ENCODE data around the gene PAX2. TPM values are rescaled to one million over a fixed set of nuclear protein-coding genes. Genes with fewer than 3 reads are reported as not detected.
"Not testable (repeated sequence)": the region's sequence is repeated elsewhere in the genome, so short reads cannot be mapped to it uniquely, and the experiment has no call there.

PAX2 gene
- polyA plus RNA-seq (2012; ENCODE audit: low read depth, missing spikeins), result not detected

DNA sequence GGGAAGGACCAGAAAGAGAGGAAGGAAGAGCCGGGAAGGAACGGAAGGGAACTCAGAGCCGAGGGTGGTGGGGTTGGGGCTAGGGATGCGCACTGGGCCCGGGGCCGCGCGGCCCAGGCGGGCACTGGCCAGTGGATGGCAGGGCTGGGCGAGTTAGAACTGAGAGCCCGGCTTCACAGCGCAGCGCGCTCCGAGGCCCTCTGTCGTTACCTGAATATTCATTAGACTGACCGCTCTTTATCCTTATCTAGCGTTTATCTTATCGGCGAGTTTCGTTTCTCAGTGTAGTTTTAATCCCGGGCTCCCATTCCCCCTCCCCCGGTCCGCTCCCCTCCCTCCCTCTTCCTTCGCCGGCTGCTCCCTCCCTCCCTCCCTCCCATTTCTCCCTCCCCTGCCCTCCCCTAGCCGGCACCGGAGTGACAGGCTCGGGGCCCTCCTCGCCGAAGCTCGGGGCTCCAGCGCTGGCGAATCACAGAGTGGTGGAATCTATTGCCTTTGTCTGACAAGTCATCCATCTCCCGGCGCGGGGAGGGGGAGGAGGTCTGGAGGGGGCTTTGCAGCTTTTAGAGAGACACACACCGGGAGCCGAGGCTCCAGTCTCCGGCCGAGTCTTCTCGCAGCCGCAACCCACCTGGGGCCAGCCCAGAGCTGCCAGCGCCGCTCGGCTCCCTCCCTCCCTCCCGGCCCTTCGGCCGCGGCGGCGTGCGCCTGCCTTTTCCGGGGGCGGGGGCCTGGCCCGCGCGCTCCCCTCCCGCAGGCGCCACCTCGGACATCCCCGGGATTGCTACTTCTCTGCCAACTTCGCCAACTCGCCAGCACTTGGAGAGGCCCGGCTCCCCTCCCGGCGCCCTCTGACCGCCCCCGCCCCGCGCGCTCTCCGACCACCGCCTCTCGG, at the start of gene PAX2:
PAX2 (plus strand) TSS at position 596 of the 895 bp plus-strand sequence. CDS start 679 bp downstream, outside the sequence.
- DNase-seq (ENCODE audit: insufficient read length, low spot score) (no peak), FAIRE-seq (no peak)
- TF ChIP-seq POLR2A (IDR thresholded peaks at IDR 0.05; ENCODE audit: low read depth, low read length) (no peak), SPI1 (IDR thresholded peaks at IDR 0.05; ENCODE audit: low read depth, low read length) (no peak)

GRCh38 chr10:100696477-100696901, 48.9 kb upstream of the PAX2 start:
- DNase-seq (ENCODE audit: insufficient read length, low spot score) (no peak), FAIRE-seq (no peak)
- TF ChIP-seq SPI1 (IDR thresholded peaks at IDR 0.05; ENCODE audit: low read depth, low read length) (no peak), POU2F2 (IDR thresholded peaks at IDR 0.05; ENCODE audit: low read depth, low read length) (no peak), POLR2A (IDR thresholded peaks at IDR 0.05; ENCODE audit: low read depth, low read length) (no peak), POLR2AphosphoS5 (IDR thresholded peaks at IDR 0.05; ENCODE audit: low read depth, low read length) (no peak), TAF1 (IDR thresholded peaks at IDR 0.05; ENCODE audit: low read depth, low read length) (no peak)

DNA sequence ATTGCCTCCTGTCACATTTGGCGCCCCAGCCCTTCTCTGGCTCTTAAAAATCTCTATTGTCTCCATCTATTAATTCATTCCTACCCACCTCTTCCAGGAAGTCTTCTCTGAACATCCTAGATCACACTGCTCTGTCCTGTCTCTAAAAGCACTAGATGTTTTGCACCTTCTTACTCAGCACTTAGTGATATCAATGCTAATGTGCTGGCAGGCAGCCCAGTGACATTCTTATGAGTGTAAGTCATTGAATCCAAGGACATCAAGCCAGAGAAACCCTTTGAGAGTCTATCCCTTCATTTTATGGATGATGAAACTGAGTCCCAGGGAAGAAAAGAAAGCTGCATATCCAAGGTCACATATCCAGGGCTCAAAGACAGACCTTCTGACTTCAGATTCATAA, 48.3 kb upstream of the PAX2 start:
- no peak for TF ChIP-seq POU2F2 (IDR thresholded peaks at IDR 0.05; ENCODE audit: low read depth, low read length)
- TF ChIP-seq POLR2A (IDR thresholded peaks at IDR 0.05; ENCODE audit: low read depth, low read length), result no peak
- no peak for TF ChIP-seq POLR2AphosphoS5 (IDR thresholded peaks at IDR 0.05; ENCODE audit: low read depth, low read length)
- no peak for TF ChIP-seq PAX5 (IDR thresholded peaks at IDR 0.05; ENCODE audit: insufficient read depth, low read length, severe bottlenecking)
- TF ChIP-seq SPI1 (IDR thresholded peaks at IDR 0.05; ENCODE audit: low read depth, low read length), result no peak
- TF ChIP-seq TAF1 (IDR thresholded peaks at IDR 0.05; ENCODE audit: low read depth, low read length), result no peak
- FAIRE-seq (no peak), DNase-seq (ENCODE audit: insufficient read length, low spot score) (no peak)

DNA sequence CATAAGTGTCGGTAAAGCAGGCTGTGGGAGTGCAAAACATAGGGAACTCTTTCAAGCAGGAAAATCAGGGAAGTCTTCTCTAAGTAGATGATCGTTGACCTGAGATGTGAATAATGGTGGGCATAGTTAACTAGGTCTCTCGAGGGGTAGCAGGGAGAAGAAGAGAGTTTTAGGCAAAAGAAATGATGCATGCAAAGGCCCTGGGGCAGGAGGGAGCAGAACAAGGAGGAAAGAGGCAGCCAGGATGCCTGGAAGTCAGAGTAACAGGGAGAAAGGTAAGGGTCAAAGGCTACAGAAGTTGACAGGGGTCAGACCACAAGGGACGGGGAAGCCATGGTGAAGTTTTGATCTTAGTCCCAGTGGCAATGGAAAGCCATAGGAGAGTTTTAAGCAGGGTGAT, 47.8 kb upstream of the PAX2 start:
- FAIRE-seq (no peak), DNase-seq (ENCODE audit: insufficient read length, low spot score) (no peak)
- TF ChIP-seq POLR2A (IDR thresholded peaks at IDR 0.05; ENCODE audit: low read depth, low read length) (no peak), TAF1 (IDR thresholded peaks at IDR 0.05; ENCODE audit: low read depth, low read length) (no peak), SPI1 (IDR thresholded peaks at IDR 0.05; ENCODE audit: low read depth, low read length) (no peak), POLR2AphosphoS5 (IDR thresholded peaks at IDR 0.05; ENCODE audit: low read depth, low read length) (no peak), PAX5 (IDR thresholded peaks at IDR 0.05; ENCODE audit: insufficient read depth, low read length, severe bottlenecking) (no peak), POU2F2 (IDR thresholded peaks at IDR 0.05; ENCODE audit: low read depth, low read length) (no peak)

DNA sequence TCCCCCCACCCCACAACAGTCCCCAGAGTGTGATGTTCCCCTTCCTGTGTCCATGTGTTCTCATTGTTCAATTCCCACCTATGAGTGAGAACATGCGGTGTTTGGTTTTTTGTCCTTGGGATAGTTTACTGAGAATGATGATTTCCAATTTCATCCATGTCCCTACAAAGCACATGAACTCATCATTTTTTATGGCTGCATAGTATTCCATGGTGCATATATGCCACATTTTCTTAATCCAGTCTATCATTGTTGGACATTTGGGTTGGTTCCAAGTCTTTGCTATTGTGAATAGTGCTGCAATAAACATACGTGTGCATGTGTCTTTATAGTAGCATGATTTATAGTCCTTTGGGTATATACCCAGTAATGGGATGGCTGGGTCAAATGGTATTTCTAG, 43.7 kb upstream of the PAX2 start:
- not testable (repeated sequence) for DNase-seq (ENCODE audit: insufficient read length, low spot score); FAIRE-seq

DNA sequence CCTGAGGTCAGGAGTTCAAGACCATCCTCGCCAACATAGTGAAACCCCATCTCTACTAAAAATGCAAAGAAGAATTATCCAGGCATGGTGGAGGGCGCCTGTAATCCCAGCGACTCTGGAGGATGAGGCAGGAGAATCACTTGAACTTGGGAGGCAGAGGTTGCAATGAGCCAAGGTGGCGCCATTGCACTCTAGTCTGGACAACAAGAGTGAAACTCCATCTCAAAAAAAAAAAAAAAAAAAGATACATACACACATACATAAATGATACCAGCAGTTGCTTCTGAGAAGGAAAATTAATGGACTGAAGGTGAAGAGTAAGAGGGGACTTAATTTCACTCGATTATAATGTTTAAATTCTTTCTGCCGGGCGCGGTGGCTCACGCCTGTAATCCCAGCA, 40.2 kb upstream of the PAX2 start:
- DNase-seq (ENCODE audit: insufficient read length, low spot score) (no peak), FAIRE-seq (no peak)
- no peak for TF ChIP-seq SPI1 (IDR thresholded peaks at IDR 0.05; ENCODE audit: low read depth, low read length)
- no peak for TF ChIP-seq TAF1 (IDR thresholded peaks at IDR 0.05; ENCODE audit: low read depth, low read length)
- TF ChIP-seq POU2F2 (IDR thresholded peaks at IDR 0.05; ENCODE audit: low read depth, low read length), result no peak
- TF ChIP-seq POLR2A (IDR thresholded peaks at IDR 0.05; ENCODE audit: low read depth, low read length), result no peak
- TF ChIP-seq PAX5 (IDR thresholded peaks at IDR 0.05; ENCODE audit: insufficient read depth, low read length, severe bottlenecking), result no peak

DNA sequence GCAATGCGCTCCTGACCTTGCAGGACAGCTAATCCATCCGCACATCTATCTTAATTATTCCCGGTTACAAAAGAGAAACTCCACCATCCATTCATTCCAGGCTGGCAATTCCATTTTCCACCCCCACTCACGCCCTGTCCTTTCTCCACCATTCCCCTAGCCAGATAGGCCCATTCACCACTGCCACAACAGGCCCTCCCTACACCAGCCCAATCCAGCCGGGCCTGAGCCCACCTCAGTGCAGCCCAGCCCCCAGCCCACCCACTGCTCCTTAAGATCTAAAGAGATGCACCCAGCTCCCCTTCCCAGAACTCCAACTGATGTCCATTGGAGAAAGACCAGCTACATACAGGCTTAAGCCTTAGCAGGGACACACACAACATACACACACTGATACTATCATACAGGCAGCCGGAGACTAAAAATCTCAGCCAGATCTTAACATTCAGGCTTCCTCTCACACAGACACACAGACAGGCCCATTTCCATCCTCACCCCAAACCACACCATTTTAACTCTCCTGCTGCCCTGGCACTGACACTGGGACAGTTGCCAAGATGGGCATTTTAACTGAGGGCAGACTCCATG, 38.0 kb upstream of the PAX2 start:
- DNase-seq (ENCODE audit: insufficient read length, low spot score), result no peak
- TF ChIP-seq POLR2A (IDR thresholded peaks at IDR 0.05; ENCODE audit: low read depth, low read length), result no peak
- TF ChIP-seq TAF1 (IDR thresholded peaks at IDR 0.05; ENCODE audit: low read depth, low read length), result no peak
- TF ChIP-seq POLR2AphosphoS5 (IDR thresholded peaks at IDR 0.05; ENCODE audit: low read depth, low read length), result no peak
- TF ChIP-seq POU2F2 (IDR thresholded peaks at IDR 0.05; ENCODE audit: low read depth, low read length), result no peak
- TF ChIP-seq SPI1 (IDR thresholded peaks at IDR 0.05; ENCODE audit: low read depth, low read length), result no peak
- TF ChIP-seq PAX5 (IDR thresholded peaks at IDR 0.05; ENCODE audit: insufficient read depth, low read length, severe bottlenecking), result no peak
- no peak for FAIRE-seq

DNA sequence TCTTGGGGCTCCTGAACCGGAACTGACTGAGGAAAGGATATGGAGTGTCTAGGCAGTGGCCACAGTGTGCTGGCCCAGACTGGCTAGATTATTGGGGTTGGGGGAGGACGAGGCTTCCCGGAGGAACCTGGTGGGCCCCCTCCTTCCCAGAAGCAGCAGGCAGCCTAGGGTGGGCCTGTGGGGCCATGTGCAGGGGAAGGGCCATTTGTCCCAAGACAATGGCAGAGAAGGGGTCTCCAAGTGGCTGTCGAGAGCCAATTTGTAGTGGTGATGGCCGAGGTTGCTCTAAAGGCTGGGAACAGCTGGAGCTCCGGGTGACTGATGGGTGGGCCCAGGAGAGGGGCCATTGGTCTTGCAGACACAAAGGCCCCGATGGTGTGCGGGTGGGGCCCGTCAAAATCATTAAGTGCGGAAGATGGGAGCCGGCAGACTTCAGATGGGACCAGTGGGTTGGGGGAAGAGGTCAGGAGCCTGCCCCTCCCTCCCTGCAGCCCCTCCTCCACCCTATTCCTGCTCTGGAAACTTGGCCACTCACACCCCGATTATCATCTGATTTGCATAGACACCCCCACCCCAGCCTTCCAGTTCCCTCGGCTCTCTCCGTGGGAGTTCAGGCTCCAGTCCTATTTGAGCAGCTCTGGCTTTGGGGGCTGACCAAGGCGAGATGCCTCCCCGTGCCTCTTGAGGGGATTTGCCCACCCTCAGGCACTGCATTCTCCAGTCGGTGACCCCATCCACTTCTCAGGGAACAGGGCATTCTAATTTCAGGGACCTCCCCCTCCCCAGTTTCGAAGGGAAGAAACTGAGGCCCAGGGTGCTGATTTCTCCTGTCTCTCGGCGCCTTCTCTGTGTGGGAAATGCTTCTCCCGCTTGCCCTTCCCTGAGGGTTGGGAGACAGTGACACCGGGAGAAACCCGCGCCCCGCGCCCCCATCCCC, 36.0 kb upstream of the PAX2 start:
- FAIRE-seq (no peak), DNase-seq (ENCODE audit: insufficient read length, low spot score) (no peak)
- TF ChIP-seq POLR2AphosphoS5 (IDR thresholded peaks at IDR 0.05; ENCODE audit: low read depth, low read length), result no peak
- no peak for TF ChIP-seq SPI1 (IDR thresholded peaks at IDR 0.05; ENCODE audit: low read depth, low read length)
- no peak for TF ChIP-seq POU2F2 (IDR thresholded peaks at IDR 0.05; ENCODE audit: low read depth, low read length)
- no peak for TF ChIP-seq PAX5 (IDR thresholded peaks at IDR 0.05; ENCODE audit: insufficient read depth, low read length, severe bottlenecking)
- no peak for TF ChIP-seq POLR2A (IDR thresholded peaks at IDR 0.05; ENCODE audit: low read depth, low read length)
- TF ChIP-seq TAF1 (IDR thresholded peaks at IDR 0.05; ENCODE audit: low read depth, low read length), result no peak

DNA sequence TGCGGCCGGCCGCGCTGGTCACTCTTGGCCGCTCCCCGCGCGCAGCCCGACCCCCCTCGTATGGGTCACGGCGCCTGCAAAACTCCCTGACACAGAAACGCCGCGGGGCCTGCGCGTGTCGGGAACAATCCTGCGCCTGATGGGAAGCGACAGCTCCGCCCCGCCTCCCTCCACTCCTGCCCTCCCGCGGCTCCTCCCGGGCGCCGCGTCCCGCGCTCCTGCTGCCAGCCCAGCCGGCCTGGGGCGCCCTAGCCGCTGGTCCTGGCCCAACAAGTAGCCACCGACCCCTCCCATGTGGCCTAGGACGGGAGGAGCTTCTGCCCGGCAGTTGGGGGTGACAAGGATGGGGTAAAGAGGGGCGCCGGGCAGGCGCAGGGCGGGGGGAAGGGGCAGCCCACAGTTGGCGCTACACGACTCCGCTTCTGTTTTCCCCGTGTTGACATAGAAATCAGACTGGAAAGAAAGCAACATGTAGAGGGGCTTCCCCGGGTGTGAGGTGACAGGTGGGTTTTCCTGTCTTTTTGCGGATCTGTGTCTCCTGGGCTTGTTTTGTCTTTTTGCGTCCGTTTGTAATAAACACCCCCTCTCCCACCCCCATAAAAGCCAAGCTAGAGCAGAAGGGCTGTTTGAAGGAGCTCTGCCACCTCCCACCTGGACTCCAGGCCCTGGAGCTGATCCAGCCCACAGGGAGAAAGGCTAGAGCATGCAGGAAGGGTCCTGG, 35.1 kb upstream of the PAX2 start:
- no peak for TF ChIP-seq POU2F2 (IDR thresholded peaks at IDR 0.05; ENCODE audit: low read depth, low read length)
- TF ChIP-seq POLR2A (IDR thresholded peaks at IDR 0.05; ENCODE audit: low read depth, low read length), result no peak
- no peak for TF ChIP-seq PAX5 (IDR thresholded peaks at IDR 0.05; ENCODE audit: insufficient read depth, low read length, severe bottlenecking)
- TF ChIP-seq POLR2AphosphoS5 (IDR thresholded peaks at IDR 0.05; ENCODE audit: low read depth, low read length), result no peak
- no peak for TF ChIP-seq SPI1 (IDR thresholded peaks at IDR 0.05; ENCODE audit: low read depth, low read length)
- FAIRE-seq (no peak), DNase-seq (ENCODE audit: insufficient read length, low spot score) (no peak)
